Measurements from ENCODE around the gene TRIM24. TPM values are rescaled to one million over a fixed set of nuclear protein-coding genes. Genes with fewer than 3 reads are reported as not detected.
A peak's percentile ranks its signal among the peaks of the same experiment; 100 is the strongest.

The TRIM24 gene
- total and polyA plus RNA-seq, 4 donors = 7.5 to 19.7 (median 11.2) TPM

DNA sequence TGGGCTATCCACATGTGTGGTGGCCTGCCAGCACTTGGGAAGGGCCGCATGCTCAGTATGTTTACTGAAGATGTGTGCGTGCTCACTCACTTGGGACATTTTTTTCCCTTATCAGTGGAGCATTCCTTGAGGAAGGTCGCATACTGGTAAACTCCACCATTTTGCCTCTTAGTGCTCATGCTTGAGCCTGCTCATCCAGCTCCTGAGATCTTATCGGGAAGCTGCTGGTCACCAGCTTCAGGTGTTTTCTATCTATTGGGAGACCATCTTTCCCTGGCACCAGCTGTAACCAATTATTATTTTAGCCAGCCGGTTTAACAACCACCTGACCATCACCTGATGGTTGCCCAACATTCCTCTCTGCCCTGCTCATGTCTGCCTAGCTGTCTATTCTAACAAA, 35.0 kb upstream of the TRIM24 start:
- Histone ChIP-seq H3K36me3 (ENCODE audit: control insufficient read depth in 4 of 4, insufficient read depth in 3 of 4, low read depth in 1 of 4, low read length in 3 of 4) (no peaks in the 10 kb centered on the region), H3K9me3 (ENCODE audit: control insufficient read depth in 4 of 4, low read length in 3 of 4) (peaks cover 0 to 11% (median 6%) of the 10 kb centered on the region in 4 donors), H3K4me1 (ENCODE audit: control insufficient read depth in 4 of 4, insufficient read depth in 4 of 4, low read length in 3 of 4) (no peaks in the 10 kb centered on the region), H3K9ac (ENCODE audit: low read depth in 1 of 2, low read length in 2 of 2) (no peak overlapping the region), H3K27ac (ENCODE audit: low read depth in 1 of 2, low read length in 2 of 2) (no peak overlapping the region), H3K4me3 (ENCODE audit: low read depth in 1 of 3, low read length in 3 of 3) (no peak overlapping the region), H3K27me3 (ENCODE audit: control insufficient read depth in 4 of 4, insufficient read depth in 4 of 4, low read length in 3 of 4) (no peaks in the 10 kb centered on the region)
- 98% methylated on average over 5 of the region's 5 CpGs for WGBS
- TF ChIP-seq TAF1 (conservative IDR thresholded peaks at IDR 0.05) (no peak), FOXA2 (IDR thresholded peaks at IDR 0.05) (no peak), EGR1 (IDR thresholded peaks at IDR 0.05; ENCODE audit: low read depth in 2 of 2) (no peak), HNF4A (conservative IDR thresholded peaks at IDR 0.05) (no peak), GABPA (IDR thresholded peaks at IDR 0.05 in 1 of 2, conservative IDR thresholded peaks at IDR 0.05 in 1 of 2) (no peak), YY1 (IDR thresholded peaks at IDR 0.05) (no peak), RAD21 (IDR thresholded peaks at IDR 0.05) (no peak), HNF4G (IDR thresholded peaks at IDR 0.05) (no peak), SP1 (IDR thresholded peaks at IDR 0.05) (no peak)
- TF ChIP-seq, protein P1, sequence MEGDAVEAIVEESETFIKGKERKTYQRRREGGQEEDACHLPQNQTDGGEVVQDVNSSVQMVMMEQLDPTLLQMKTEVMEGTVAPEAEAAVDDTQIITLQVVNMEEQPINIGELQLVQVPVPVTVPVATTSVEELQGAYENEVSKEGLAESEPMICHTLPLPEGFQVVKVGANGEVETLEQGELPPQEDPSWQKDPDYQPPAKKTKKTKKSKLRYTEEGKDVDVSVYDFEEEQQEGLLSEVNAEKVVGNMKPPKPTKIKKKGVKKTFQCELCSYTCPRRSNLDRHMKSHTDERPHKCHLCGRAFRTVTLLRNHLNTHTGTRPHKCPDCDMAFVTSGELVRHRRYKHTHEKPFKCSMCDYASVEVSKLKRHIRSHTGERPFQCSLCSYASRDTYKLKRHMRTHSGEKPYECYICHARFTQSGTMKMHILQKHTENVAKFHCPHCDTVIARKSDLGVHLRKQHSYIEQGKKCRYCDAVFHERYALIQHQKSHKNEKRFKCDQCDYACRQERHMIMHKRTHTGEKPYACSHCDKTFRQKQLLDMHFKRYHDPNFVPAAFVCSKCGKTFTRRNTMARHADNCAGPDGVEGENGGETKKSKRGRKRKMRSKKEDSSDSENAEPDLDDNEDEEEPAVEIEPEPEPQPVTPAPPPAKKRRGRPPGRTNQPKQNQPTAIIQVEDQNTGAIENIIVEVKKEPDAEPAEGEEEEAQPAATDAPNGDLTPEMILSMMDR (IDR thresholded peaks at IDR 0.05; ENCODE audit: low read depth, low read length, missing input control) = no peak
- TF ChIP-seq, protein P2, sequence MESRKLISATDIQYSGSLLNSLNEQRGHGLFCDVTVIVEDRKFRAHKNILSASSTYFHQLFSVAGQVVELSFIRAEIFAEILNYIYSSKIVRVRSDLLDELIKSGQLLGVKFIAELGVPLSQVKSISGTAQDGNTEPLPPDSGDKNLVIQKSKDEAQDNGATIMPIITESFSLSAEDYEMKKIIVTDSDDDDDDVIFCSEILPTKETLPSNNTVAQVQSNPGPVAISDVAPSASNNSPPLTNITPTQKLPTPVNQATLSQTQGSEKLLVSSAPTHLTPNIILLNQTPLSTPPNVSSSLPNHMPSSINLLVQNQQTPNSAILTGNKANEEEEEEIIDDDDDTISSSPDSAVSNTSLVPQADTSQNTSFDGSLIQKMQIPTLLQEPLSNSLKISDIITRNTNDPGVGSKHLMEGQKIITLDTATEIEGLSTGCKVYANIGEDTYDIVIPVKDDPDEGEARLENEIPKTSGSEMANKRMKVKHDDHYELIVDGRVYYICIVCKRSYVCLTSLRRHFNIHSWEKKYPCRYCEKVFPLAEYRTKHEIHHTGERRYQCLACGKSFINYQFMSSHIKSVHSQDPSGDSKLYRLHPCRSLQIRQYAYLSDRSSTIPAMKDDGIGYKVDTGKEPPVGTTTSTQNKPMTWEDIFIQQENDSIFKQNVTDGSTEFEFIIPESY (IDR thresholded peaks at IDR 0.05) = no peak
- TF ChIP-seq, protein P3, sequence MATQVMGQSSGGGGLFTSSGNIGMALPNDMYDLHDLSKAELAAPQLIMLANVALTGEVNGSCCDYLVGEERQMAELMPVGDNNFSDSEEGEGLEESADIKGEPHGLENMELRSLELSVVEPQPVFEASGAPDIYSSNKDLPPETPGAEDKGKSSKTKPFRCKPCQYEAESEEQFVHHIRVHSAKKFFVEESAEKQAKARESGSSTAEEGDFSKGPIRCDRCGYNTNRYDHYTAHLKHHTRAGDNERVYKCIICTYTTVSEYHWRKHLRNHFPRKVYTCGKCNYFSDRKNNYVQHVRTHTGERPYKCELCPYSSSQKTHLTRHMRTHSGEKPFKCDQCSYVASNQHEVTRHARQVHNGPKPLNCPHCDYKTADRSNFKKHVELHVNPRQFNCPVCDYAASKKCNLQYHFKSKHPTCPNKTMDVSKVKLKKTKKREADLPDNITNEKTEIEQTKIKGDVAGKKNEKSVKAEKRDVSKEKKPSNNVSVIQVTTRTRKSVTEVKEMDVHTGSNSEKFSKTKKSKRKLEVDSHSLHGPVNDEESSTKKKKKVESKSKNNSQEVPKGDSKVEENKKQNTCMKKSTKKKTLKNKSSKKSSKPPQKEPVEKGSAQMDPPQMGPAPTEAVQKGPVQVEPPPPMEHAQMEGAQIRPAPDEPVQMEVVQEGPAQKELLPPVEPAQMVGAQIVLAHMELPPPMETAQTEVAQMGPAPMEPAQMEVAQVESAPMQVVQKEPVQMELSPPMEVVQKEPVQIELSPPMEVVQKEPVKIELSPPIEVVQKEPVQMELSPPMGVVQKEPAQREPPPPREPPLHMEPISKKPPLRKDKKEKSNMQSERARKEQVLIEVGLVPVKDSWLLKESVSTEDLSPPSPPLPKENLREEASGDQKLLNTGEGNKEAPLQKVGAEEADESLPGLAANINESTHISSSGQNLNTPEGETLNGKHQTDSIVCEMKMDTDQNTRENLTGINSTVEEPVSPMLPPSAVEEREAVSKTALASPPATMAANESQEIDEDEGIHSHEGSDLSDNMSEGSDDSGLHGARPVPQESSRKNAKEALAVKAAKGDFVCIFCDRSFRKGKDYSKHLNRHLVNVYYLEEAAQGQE (IDR thresholded peaks at IDR 0.05) = no peak
- TF ChIP-seq, protein P4, sequence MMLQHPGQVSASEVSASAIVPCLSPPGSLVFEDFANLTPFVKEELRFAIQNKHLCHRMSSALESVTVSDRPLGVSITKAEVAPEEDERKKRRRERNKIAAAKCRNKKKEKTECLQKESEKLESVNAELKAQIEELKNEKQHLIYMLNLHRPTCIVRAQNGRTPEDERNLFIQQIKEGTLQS (IDR thresholded peaks at IDR 0.05) = no peak
- TF ChIP-seq, protein P5, sequence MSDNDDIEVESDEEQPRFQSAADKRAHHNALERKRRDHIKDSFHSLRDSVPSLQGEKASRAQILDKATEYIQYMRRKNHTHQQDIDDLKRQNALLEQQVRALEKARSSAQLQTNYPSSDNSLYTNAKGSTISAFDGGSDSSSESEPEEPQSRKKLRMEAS (IDR thresholded peaks at IDR 0.05) = no peak
- DNase-seq (ENCODE audit: low spot score) = no peak

DNA sequence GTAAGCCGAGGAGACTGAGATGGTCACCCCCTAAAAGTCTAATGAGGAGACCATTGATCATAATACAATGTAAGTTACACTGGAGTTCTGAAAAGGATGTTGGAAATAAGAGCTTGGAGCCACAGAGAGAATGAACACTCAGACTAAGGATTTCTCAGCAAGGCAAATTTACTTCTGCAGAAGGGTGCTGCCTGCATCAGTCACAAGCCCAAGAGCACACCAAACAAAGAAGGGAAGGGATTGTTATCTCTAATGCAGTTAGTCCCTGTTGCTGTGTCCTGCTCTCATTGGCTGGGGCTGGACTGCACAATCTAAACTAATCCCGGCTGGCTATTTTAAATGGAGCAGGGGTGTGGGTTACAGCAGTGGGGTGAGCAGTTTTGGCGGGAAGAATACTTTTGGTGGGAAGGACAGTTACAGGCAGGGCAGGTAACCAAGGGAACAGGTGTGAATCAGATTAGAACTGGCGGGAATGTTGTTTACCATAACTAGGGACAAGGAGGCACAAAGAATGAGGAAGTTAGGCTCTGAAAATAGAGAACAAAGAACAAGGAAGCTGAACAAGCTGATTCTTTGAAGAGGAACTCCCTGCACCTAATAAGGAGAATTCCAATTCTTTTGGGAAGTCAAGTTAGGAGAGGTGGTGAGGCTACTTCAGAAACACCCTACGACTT, 30.3 kb upstream of the TRIM24 start:
- H3K4me1 ChIP-seq (ENCODE audit: control insufficient read depth in 4 of 4, insufficient read depth in 4 of 4, low read length in 3 of 4) = no peaks in the 10 kb centered on the region
- no peak overlapping the region for H3K9ac ChIP-seq (ENCODE audit: low read depth in 1 of 2, low read length in 2 of 2)
- TF ChIP-seq, protein P3 (IDR thresholded peaks at IDR 0.05) = no peak
- TF ChIP-seq, protein P1 (IDR thresholded peaks at IDR 0.05; ENCODE audit: low read depth, low read length, missing input control) = no peak
- no peak for TF ChIP-seq TAF1 (conservative IDR thresholded peaks at IDR 0.05)
- no peak for TF ChIP-seq YY1 (IDR thresholded peaks at IDR 0.05)
- TF ChIP-seq, protein P4 (IDR thresholded peaks at IDR 0.05) = no peak
- TF ChIP-seq HNF4G (IDR thresholded peaks at IDR 0.05) = no peak
- no peak for TF ChIP-seq FOXA1 (IDR thresholded peaks at IDR 0.05)
- 93% methylated on average over 5 of the region's 5 CpGs for WGBS
- no peak overlapping the region for H3K27ac ChIP-seq (ENCODE audit: low read depth in 1 of 2, low read length in 2 of 2)
- no peak for DNase-seq (ENCODE audit: low spot score)
- H3K4me3 ChIP-seq (ENCODE audit: low read depth in 1 of 3, low read length in 3 of 3) = peak overlapping the region in 1 of 3 donors; percentile 1
- H3K27me3 ChIP-seq (ENCODE audit: control insufficient read depth in 4 of 4, insufficient read depth in 4 of 4, low read length in 3 of 4) = no peaks in the 10 kb centered on the region
- H3K9me3 ChIP-seq (ENCODE audit: control insufficient read depth in 4 of 4, low read length in 3 of 4) = peaks cover 4 to 24% (median 12%) of the 10 kb centered on the region in 4 donors
- H3K36me3 ChIP-seq (ENCODE audit: control insufficient read depth in 4 of 4, insufficient read depth in 3 of 4, low read depth in 1 of 4, low read length in 3 of 4) = no peaks in the 10 kb centered on the region

Measured in liver (tissue), 9 donors.